Spleen (tissue), 13 donors: ENCODE measurements around the gene RTCA. TPM values are rescaled to one million over a fixed set of nuclear protein-coding genes. Genes with fewer than 3 reads are reported as not detected.

Experiments
- DNase-seq: peaks from one replicate; pipeline ENCODE4 v3.0.0-alpha.2; 2020
- H3K27ac ChIP-seq, 8 donors: fragments of 200-600 bp; sonication (generic) in 7 of 8; 1 replicate in 4 of 8; 2 replicates in 4 of 8; pipeline versions ENCODE4 v1.5.0 to v1.8.0; 2016 to 2021; ENCODE audit warnings: inconsistent platforms in 4 of 8, mild to moderate bottlenecking in 4 of 8, moderate library complexity in 1 of 8
- H3K27me3 ChIP-seq, 7 donors: fragments of 200-600 bp; sonication (generic) in 6 of 7; replicated peaks in 1 of 7; 1 replicate in 4 of 7; 2 replicates in 3 of 7; pipeline versions ENCODE4 v1.5.0 to v1.8.0; 2016 to 2021; ENCODE audit warnings: inconsistent platforms in 3 of 7, mild to moderate bottlenecking in 1 of 7
- H3K36me3 ChIP-seq, 6 donors: fragments of 200-600 bp; sonication (generic) in 5 of 6; 1 replicate in 4 of 6; 2 replicates in 2 of 6; pipeline versions ENCODE4 v1.5.0 to v1.8.0; 2016 to 2021; ENCODE audit warnings: inconsistent platforms in 2 of 6
- H3K4me1 ChIP-seq, 6 donors: fragments of 200-600 bp; sonication (generic) in 5 of 6; 1 replicate in 3 of 6; 2 replicates in 3 of 6; pipeline versions ENCODE4 v1.5.0 to v1.8.0; 2016 to 2021; ENCODE audit warnings: inconsistent platforms in 3 of 6
- H3K4me3 ChIP-seq, 8 donors: fragments of 200-600 bp; sonication (generic) in 7 of 8; 1 replicate in 4 of 8; 2 replicates in 4 of 8; pipeline versions ENCODE4 v1.5.0 to v1.8.0; 2016 to 2021; ENCODE audit warnings: inconsistent platforms in 4 of 8, mild to moderate bottlenecking in 4 of 8, moderate library complexity in 2 of 8
- H3K9me3 ChIP-seq, 8 donors: fragments of 200-600 bp; sonication (generic) in 7 of 8; 1 replicate in 4 of 8; 2 replicates in 4 of 8; pipeline versions ENCODE4 v1.5.0 to v1.8.0; 2016 to 2021; ENCODE audit warnings: inconsistent platforms in 4 of 8
- POLR2A ChIP-seq, 3 donors: fragments of 450-650 bp; IDR thresholded peaks; one replicate each; pipeline ENCODE4 v1.5.1; 2017; ENCODE audit warnings: antibody characterized with exemption in 3 of 3, mild to moderate bottlenecking in 1 of 3
- POLR2AphosphoS5 ChIP-seq, 3 donors: sonication (generic); formaldehyde crosslinking; IDR thresholded peaks; one replicate each; pipeline ENCODE4 v1.5.1; 2017; ENCODE audit warnings: antibody characterized with exemption in 3 of 3
- WGBS, 5 donors: extraction: QIAGEN DNeasy Blood & Tissue Kit in 3 of 5; methylation state at CpG; one replicate each; pipeline versions ENCODE4 v1.1.5 to v1.1.7; 2013 to 2018; 5-methylcytosine and 5-hydroxymethylcytosine counted together
- intact Hi-C: fragments of 100-400 bp; cut with DNase I; formaldehyde crosslinking; loops from one replicate; pipeline ENCODE4 v1.15.0; 2023; ENCODE audit warnings: low total_unique reads
- long read RNA-seq, 2 donors: transcript quantifications; one replicate each; lab custom pipeline, GENCODE V29; 2026
- polyA plus RNA-seq, 3 donors: library from polyadenylated mRNA; stranded (reverse); fragments of 200-250 nt; gene quantifications; one replicate each; pipeline ENCODE4 v1.2.1, GENCODE V29; 2013
- total RNA-seq, 7 donors: library from RNA; depleted of rRNA in 3 of 7; stranded (reverse); fragments of >200 nt in 3 of 7; fragmentation: NEBNext Ultra II Directional in 4 of 7; extraction: Animal tissue kit (Norgen Biotek cat#: 25700) in 4 of 7; gene quantifications; one replicate each; pipeline versions ENCODE4 v1.1.0 to v1.2.1, GENCODE V29; 2016 to 2021
- TF ChIP-seq, protein P1 (sequence below), 11 experiments: fragments of 200-600 bp in 7 of 11; fragments of 450-650 bp in 4 of 11; sonication (generic) in 4 of 11; IDR thresholded peaks in 8 of 11; conservative IDR thresholded peaks in 3 of 11; 1 replicate in 7 of 11; 2 replicates in 4 of 11; pipeline versions ENCODE4 v1.4.0 to v1.8.0; 2016 to 2021; ENCODE audit warnings: antibody characterized with exemption in 11 of 11, inconsistent platforms in 4 of 11, mild to moderate bottlenecking in 1 of 11
- donor health status: healthy with polysubstance abuse.
- donor health status: DM: no; HTN: no; CAD: no; lungs with moderate emphysema.
- donor health status: DM: no; HTN: no; CAD: no.
- donor health status: Bipolar disorder and iron deficiency.
- donor health status: healthy.
- donor health status: DM: no; HTN: no; CAD: no.
- donor health status: DM: yes; HTN: yes; CAD: no.

RTCA gene
- 10 to 100 TPM; 26.3 to 42.6 (median 33.1) TPM for total RNA-seq
- polyA plus RNA-seq, result 10 to 100 TPM; 19.7 to 26.8 (median 25.5) TPM
- long read RNA-seq, donor 1, transcript RTCA-203 (11 exons, 2,535 nt), result major isoform, 9 of 12 reads
- long read RNA-seq, donor 1, partial matches to known transcripts, result 0 of 12 reads
- long read RNA-seq, donor 1, other reads (novel, unspliced or antisense), result 0 of 12 reads
- long read RNA-seq, donor 2, transcript RTCA-203 (11 exons, 2,535 nt), result major isoform, 10 of 21 reads
- long read RNA-seq, donor 2, partial matches to known transcripts, result 10 of 21 reads
- long read RNA-seq, donor 2, other reads (novel, unspliced or antisense), result 0 of 21 reads

DNA sequence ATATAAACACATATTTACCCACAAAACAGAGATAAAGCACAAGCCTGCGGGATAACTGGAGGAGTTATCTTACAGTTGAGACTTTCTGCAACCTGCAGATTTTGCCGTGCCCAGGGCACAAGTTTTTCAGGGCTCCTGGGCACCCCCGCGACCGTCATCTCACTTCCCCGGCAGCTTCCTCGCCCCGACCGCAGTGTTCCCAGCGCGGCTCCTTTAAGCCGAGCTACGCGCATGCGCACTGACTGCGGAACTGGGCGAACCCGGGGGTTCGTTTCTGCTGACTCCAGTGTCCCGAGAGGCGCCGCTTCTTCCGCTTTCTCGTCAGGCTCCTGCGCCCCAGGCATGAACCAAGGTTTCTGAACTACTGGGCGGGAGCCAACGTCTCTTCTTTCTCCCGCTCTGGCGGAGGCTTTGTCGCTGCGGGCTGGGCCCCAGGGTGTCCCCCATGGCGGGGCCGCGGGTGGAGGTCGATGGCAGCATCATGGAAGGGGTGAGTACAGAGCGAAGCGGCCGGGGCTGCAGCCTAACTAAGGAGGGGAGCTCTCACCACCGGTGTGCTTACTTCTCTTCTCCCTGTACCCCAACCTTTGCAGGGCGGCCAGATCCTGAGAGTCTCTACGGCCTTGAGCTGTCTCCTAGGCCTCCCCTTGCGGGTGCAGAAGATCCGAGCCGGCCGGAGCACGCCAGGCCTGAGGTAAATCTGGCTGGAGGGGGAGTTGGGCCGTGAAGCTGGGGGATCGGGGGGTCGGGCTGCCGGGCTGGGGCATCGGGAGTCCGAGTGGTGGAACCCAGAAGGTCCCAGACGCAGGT is at the start of gene RTCA:
Gene RTCA, plus strand, starts transcription at position 286 of the 810 bp plus-strand sequence. Its CDS starts 160 bp downstream, at position 446.
- peaks cover 0 to 10% (median 0%) of the 10 kb centered on the region in 8 donors for H3K9me3 ChIP-seq
- WGBS, 5 donors, result 0 to 1% (median 1%) methylated on average over 37 to 53 of the region's 53 CpGs
- peak within 1 kb of the TSS; percentile 65 to 93 (median 90) for H3K27ac ChIP-seq
- intact Hi-C loops, result loop anchor here (10.0 kb wide), 1 partner anchor 89 kb away; the partner anchor contains the start of gene CDC14A
- DNase-seq, result peak; percentile 99
- H3K27me3 ChIP-seq, result no peaks in the 10 kb centered on the region
- H3K4me1 ChIP-seq, result peaks cover 27 to 62% (median 48%) of the 10 kb centered on the region in 6 donors
- TF ChIP-seq, protein P1, sequence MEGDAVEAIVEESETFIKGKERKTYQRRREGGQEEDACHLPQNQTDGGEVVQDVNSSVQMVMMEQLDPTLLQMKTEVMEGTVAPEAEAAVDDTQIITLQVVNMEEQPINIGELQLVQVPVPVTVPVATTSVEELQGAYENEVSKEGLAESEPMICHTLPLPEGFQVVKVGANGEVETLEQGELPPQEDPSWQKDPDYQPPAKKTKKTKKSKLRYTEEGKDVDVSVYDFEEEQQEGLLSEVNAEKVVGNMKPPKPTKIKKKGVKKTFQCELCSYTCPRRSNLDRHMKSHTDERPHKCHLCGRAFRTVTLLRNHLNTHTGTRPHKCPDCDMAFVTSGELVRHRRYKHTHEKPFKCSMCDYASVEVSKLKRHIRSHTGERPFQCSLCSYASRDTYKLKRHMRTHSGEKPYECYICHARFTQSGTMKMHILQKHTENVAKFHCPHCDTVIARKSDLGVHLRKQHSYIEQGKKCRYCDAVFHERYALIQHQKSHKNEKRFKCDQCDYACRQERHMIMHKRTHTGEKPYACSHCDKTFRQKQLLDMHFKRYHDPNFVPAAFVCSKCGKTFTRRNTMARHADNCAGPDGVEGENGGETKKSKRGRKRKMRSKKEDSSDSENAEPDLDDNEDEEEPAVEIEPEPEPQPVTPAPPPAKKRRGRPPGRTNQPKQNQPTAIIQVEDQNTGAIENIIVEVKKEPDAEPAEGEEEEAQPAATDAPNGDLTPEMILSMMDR (IDR thresholded peaks at IDR 0.05 in 8 of 11, conservative IDR thresholded peaks at IDR 0.05 in 3 of 11), result peak in 1 of 11 experiments; percentile 19
- TF ChIP-seq POLR2AphosphoS5 (IDR thresholded peaks at IDR 0.05) (peak; percentile 93 to 98 (median 95)), POLR2A (IDR thresholded peaks at IDR 0.05) (peak in 2 of 3 donors; percentile 66 to 81)
- H3K4me3 ChIP-seq, result peak within 1 kb of the TSS; percentile 58 to 96 (median 90)
- H3K36me3 ChIP-seq, result peaks cover 0 to 39% (median 23%) of the 10 kb centered on the region in 6 donors

DNA sequence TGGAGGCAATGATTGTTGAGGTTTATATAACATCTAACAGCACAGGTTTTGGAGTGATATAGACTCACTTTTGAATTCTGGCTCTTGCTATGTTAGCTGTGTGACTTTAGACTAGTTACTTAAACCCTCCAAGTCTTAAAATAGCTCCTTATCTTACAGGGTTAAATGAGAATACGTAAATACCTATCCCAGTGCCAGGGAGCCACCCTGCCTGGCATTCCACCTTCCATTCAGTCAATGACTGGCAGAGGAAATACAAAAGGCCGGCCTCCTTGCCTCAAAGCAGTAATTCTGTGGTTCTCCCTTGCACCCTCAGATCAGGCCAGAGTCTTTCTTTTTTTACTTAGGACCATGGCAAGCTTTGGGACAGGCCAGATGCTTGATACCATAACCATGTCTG is 48.2 kb upstream of the RTCA start:
- no peaks in the 10 kb centered on the region for H3K27me3 ChIP-seq
- WGBS, 5 donors, result 84 to 96% (median 90%) methylated on average over 2 of the region's 2 CpGs
- no peaks in the 10 kb centered on the region for H3K4me1 ChIP-seq
- H3K36me3 ChIP-seq, result peaks cover 0 to 76% (median 42%) of the 10 kb centered on the region in 6 donors
- TF ChIP-seq, protein P1 (IDR thresholded peaks at IDR 0.05 in 8 of 11, conservative IDR thresholded peaks at IDR 0.05 in 3 of 11), result no peak
- TF ChIP-seq POLR2A (IDR thresholded peaks at IDR 0.05) (no peak), POLR2AphosphoS5 (IDR thresholded peaks at IDR 0.05) (no peak)
- intact Hi-C loops, result no loop called here
- no peak overlapping the region for H3K4me3 ChIP-seq
- H3K27ac ChIP-seq, result no peak overlapping the region
- DNase-seq, result no peak
- no peaks in the 10 kb centered on the region for H3K9me3 ChIP-seq

DNA sequence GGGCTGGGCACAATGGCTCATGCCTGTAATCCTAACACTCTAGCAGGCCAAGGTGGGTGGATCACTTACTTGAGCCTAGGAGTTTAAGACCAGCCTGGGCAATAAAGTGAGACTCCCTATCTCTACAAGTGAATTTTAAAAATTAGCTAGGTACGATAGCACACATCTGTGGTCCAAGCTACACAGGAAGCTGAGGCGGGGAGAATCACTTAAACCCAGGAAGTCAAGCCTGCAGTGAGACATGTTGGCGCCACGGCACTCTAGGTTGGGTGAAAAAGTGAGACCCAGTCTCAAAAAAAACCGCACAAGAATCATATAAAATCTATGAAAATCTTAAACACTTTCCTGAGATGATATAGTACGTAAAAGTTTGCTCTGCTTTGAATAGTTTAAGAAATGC is 46.6 kb upstream of the RTCA start:
- peaks cover 0 to 67% (median 27%) of the 10 kb centered on the region in 6 donors for H3K36me3 ChIP-seq
- no peak for TF ChIP-seq POLR2AphosphoS5 (IDR thresholded peaks at IDR 0.05)
- no peak for TF ChIP-seq POLR2A (IDR thresholded peaks at IDR 0.05)
- TF ChIP-seq, protein P1 (IDR thresholded peaks at IDR 0.05 in 8 of 11, conservative IDR thresholded peaks at IDR 0.05 in 3 of 11), result no peak
- intact Hi-C loops, result no loop called here

More for the DNA sequence above, 46.6 kb upstream of the RTCA start:
- H3K4me1 ChIP-seq, result no peaks in the 10 kb centered on the region
- no peak overlapping the region for H3K27ac ChIP-seq
- H3K9me3 ChIP-seq, result no peaks in the 10 kb centered on the region
- WGBS, 5 donors, result 68 to 87% (median 75%) methylated on average over 5 to 6 of the region's 6 CpGs
- H3K27me3 ChIP-seq, result no peaks in the 10 kb centered on the region
- DNase-seq, result no peak
- H3K4me3 ChIP-seq, result no peak overlapping the region
